Activated effector memory CD4-positive, alpha-beta T cell treated with anti-CD3 and anti-CD28 coated beads, Interleukin-2, amount 50 U/mL, for 16 hours (primary cell): ENCODE measurements around the gene NRF1.

Experiments used
- DNase-seq: peaks from one replicate; pipeline ENCODE4 v3.0.0-alpha.2; 2020

NRF1 gene

DNA sequence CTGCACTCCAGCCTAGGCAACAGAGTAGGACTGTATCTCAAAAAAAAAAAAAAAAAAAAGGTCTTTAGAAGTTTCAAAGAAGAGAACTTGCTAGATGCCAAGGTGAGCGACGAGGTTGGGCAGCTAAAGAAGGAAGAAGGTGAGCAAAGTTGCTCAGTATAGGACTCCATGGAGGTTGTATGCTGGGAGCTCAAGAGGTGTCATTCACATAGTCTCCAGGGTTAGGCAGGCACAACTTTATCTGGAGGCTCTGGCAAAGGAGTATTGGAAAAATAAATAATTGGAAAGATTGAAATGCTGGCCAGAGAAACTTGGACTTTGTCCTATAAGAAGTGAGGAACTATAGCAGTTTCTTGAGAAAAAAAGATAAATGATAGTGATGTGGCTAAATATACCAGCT is 74.5 kb downstream of the NRF1 start:
- no peak for DNase-seq

DNA sequence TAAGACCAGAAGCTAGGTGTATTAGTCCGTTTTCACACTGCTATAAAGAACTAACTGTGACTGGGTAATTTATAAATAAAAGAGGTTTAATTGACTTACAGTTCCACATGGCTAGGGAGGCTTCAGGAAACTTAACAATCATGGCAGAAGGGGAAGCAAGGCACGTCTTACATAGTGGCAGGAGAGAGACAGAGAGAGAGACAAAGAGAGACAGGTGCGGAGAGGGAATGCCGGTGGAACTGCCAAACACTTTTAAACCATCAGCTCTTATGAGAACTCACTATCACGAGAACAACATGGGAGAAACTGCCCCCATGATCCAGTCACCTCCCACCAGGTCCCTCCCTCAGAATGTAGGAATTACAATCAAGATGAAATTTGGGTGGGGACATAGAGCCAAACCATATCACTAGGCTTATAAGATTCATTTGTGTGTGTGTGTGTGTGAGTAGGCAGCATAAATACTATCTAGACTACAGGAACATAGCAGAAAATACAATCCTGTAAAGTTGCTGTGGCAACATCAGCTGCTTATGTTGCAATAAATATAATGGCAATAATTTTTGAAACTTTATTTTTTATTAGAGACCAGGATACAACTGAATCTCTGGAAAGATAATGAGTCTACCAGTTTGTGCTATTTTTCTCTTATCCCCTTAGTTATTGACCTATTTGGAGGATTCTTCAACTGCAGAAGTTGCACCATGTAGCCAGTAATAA is 77.1 kb downstream of the NRF1 start:
- DNase-seq, result no peak

DNA sequence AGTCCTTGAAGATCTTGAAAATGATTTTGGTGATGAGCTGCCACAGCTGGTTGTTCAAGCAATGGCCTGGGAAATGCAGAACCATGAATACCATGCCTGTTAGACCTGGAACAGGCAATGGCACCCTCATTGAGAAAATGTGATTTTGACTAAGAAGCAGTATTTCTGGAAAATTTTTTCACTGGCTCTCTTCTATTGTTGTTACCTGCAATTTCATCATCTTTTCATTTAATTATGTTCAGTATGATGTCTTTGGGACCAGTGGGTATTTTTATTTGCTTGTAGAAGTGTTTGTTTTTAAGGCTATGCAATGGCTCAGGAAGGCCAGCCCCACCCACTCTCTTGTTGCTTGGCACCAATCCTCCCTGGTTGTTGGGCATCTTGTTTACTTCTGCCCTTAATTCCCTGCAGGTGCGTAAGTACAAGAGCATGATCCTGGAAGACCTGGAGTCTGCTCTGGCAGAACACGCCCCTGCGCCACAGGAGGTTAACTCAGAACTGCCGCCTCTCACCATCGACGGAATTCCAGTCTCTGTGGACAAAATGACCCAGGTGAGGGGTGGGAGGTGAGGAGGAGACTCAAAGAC is 78.6 kb downstream of the NRF1 start:
- no peak for DNase-seq

DNA sequence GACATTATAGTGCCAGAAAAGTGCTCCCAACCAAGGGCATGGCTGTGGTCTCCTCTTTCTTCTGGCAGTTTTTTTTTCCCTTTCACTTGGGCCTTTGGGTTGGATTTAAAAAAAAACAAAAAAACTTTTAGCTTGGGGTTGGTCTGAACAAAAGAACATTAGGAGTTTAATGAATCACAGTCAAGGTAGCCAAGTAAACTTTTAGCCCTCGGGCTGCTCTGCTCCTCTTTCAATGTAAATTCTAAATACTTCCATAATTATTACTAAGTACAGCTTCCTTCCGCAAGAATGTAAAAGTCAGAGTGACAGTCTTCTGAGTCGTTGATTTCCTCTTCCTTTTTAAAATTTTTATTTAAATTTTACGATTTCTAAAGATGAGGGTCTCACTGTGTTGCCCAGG is 79.2 kb downstream of the NRF1 start:
- no peak for DNase-seq

DNA sequence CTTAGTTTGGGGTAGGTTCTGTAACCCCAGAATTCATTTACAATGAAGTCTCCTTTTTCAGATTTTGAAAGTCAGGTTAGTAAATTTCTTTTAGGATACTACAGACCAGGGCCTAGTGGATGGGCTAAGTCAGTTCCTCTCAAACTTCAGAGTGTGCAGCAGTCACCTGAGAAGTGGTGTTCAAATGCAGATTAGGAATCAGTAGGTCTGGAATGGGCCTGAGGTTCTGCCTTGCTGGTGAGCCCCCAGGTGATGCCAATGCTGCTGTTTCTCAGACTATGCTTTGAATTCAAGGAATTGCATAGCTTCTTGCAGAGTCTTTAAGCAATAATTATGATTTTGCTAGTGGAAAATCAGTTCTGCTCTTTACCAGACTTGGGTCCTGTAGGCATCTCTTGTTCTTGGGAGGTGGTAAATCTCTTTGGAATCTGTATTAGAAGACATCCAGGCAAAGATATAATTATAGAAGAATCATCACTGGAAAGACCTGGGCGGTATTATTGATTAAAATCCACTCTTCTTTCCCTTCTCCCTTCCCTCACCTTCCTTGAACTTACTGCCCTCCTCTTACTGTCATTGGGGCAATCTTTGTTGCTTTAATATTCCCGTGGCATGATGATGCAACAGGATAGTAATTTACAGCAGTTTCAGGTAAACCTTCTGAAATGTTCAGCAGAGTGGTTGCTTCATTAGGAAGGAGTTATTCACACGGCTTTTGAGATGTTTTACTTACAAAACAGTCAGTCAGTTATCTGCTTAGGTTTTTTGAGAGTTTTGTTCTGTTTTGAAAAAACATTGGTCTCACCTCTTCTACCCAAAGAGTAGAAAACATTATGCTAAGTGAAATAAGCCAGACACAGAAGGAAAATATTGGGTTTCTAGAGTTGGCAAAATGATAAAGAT is 87.2 kb downstream of the NRF1 start:
- DNase-seq, result no peak

DNA sequence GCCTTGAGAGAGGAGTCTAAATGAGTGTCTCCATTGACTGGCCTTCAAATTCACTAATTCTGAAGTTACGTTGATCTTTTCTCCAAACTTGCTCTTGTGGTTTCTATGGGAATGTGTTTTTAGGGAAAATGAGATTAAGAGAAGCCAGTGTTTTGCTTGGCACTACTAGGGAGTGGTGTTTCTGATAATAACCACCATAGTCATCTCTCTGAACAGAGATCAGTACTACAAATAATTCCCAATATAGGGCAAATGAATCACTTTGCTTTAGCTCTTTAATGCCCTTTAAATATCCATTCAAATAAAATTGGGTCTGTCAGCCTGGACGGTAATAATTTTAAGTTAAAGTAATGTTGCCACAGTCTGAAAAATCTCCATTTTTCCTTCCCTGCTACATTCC is 90.8 kb downstream of the NRF1 start:
- DNase-seq, result no peak

DNA sequence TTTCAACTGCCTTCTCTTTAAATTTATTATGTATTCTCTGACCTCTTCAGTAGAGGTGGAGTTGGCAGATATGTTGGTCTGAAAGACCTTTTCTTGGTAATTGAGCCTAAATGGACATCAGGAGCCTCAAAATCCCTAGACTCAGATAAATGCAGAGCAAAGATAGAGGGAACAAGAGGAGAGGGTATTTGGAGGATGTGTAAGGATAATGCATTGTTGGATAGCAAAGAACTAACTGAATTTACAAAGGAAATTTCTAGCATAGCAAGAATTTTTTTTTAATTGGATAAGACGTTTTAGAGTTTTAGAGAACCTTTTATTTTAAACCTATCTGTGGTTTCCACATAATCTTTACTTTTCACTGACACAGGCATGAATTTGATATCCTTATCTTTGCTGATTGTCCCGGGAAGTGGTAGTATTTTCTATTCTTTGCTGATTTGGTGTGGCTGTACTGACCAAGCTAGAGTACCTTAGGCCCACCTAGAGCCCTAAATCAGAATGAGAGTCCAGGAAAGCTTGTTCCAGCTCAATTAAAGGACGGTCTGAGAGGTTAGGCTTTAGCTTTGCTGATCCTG is 91.3 kb downstream of the NRF1 start:
- DNase-seq, result no peak

DNA sequence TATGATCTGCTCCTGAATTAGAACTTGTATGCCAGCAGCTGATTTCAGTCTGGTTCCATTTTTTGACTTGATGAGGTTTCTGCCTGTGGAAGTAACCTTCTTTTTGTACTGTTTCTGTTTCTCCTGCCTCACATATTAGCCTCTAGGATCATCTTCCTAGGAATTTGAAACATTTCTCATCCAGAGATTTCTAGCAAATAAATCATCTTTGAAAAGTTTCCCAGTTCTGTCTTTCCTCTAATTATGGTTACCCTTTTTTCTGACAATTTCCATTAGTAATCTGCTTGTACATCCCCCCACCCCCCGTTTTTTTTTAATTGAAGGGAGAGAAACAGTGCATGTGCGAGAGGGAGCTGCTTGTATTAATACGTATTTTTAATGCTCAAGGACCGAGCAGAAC is 92.2 kb downstream of the NRF1 start:
- no peak for DNase-seq

DNA sequence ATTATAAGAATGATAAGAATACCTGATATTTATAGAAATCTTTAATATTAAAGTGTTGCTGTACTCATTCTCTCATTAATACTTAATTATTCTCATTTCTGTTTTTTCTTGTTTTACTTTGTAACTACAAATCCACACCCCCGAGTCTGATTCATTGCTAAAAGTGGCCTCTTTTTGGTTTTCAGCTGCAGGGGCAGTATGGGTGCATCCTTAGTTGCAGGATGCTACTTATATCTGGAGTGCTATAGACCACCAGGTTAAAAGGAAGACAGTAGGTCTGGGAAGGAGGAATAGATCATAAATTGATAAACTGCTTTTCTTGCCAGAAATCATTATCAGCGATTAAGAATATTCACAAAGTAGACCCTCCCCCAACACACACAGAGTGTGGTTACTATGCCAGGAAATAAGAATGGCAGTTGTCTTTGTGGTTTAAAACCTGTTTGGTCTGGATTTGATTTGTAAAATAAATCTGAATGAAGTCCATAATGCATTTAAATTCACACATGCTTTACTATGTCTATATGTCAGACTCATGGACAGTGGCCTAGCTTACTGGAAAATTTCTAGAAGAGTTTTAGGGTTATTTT is 96.5 kb downstream of the NRF1 start:
- no peak for DNase-seq

DNA sequence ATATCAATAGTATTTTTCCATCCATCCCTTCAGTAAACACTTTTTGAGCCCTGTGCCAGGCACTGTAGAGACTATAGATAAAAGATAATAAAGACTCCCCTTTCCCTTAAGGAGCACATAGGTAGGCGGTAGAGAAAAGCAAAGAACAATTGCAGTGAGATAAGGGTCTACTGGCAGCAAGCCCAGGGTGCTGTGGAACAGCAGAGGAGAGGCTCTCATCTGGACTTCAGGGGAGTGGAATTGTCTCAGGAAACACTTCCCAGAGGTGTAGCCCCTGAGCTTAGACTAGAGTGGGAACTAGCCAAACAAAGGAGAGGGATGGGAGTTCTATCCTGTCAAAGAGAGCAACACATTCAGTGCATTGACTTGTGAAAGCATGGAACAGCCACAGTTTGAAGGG is 102.0 kb downstream of the NRF1 start:
- DNase-seq, result no peak

DNA sequence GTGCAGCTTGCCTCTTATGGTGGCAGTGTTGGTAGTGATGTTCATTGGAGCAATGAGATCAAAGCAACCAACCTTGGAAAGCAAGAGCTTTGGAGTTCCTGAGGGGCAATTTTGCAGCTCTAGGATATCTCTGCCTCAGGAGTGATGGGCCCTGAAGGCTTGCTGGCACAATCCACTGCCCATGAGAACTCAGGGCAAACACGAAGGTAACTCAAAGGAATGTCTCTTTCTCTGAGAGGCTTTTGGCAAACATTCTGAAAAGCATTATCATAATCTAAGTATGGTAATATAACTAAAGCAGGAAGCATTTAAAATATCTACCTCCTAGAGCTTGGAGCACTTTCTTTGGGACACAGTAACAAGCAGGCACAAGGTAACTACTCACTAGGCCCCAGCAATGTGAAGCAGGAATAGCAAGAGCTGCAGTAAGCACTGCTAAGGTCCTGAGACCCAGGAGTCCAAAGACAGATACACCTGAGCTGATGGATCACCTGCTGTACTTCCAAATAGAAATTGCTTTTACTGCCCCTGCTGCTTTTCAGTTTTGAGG is 103.1 kb downstream of the NRF1 start:
- DNase-seq, result no peak

DNA sequence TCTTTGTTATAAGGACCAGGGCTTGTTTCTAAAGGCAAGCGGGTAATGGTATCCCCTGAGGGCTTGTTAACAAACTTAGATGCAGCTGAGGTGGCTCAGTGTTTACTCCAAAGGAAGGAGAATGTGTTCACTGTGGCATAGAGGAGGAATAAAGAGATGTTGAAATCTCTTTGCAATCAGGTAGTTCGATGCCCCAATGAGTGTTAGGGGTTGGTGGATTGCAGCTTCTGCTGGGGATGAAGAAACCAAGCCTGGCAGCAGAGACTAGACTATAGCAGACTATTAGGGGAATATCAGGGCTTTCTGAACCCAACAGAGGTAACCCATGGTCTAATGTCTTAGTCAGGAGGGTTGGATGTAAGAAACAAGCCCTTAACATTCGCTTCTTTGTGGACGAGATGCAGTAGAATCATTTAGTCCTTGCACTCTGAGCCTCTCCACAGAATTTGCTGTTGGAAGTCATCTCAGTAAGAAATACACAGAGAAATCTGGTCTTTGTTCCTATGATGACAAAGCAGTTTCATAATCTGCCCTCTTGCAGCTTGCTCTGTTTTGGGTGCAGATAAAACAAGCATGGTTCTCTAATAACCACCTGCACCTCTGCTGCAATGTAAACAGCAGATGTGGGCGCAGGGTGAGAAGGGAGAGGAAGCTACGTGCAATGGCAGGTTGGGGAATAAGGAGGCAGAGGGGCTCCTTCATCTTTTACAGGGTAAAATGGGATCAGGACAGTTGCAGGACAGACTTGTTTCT is 108.6 kb downstream of the NRF1 start:
- DNase-seq, result no peak

DNA sequence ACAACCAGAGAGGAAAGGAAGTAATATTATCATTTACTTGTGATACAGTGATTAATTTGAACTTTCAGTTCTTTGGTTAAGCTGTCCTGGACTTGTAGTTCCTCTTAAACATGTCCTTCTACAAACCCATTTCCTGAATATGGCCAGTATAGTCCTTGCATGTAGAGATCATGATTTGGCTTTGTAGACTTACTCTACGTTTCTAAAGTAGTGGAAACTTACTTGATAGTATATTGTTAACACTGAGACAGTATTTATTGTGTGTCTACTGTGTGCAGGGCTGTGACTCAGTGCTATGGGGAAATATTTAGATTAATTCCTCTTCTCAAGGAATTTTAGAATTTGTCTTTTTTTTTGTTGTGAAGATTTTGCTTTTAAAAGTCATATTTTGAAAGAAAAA is 109.5 kb downstream of the NRF1 start:
- no peak for DNase-seq

DNA sequence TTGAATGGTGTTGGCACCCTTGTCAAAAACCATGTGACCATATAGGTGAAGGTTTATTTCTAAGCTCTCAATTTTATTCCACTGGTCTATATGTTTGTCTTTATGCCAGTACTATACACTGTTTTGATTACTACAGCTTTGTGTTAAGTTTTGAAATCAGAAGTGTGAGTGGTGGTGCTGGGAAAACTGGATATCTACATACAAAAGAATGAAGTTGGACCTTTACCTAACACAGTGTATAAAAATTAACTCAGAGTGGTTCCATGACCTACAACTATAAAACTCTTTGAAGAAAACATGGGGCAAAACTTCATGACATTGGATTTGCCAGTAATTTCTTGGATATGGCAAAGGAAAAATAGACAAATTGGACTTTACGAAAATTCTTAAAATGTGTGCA is 112.2 kb downstream of the NRF1 start:
- DNase-seq, result no peak

DNA sequence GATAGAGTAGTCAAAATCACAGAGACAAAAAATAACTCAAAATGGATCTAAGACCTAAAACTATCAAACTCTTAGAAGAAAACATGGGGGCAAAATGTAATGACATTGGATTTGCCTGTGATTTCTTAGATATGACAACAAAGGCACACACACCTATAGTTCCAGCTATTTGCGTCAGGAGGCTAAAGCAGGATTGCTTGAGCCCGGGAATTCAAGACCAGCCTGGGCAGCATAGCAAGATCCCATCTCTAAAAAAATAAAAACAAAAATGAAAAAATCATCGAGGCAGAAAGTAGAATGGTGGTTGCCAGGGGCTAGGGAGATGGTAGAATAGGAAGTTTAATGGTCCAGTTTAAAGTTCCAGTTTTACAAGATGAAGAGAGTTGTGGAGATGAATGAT is 113.3 kb downstream of the NRF1 start:
- DNase-seq, result no peak

DNA sequence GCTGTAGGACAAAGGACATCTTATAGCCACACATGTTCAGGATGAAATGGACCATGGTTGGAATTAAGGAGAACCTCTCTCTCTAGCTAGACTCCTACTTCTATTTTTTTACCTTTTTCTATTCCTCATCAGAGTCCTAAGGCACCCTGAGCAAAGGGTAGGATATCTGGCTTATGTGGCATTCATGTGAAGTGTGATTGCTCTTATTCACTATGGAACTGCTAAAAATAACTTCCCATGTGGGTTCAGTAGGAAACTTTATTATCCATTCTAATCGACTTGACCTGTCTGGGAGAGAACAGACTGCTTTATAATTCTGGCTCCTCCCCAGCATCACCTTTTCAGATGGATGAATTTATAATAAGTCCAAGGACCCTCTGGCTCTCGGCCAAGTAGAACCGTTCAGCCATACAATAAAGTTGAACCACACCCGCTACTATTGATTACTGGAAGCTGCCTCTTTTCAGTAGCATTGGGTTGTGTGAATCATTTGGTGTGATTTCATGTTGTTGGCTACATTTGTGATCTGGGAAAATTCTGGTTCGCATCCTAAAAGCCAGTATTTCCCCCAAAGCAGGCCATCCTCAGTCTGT is 117.5 kb downstream of the NRF1 start:
- DNase-seq, result no peak

DNA sequence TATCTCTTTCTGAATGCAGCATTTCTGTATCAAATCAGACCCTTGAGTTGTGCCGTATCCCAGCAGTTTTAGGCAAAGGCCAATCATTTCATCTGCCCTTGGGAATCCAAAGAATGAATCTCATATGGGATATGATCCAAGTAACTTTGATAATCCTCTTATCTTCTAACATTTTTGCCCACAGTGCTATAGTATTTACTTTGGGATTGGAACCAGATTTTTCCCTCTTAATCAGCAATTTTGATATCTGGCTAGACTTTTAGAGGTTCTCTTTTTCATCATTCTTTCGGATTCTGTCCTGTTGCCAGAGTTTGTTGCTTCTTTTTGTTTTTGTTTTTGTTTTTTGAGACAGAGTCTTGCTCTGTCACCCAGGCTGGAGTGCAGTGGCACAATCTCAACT is 118.0 kb downstream of the NRF1 start:
- DNase-seq, result no peak

DNA sequence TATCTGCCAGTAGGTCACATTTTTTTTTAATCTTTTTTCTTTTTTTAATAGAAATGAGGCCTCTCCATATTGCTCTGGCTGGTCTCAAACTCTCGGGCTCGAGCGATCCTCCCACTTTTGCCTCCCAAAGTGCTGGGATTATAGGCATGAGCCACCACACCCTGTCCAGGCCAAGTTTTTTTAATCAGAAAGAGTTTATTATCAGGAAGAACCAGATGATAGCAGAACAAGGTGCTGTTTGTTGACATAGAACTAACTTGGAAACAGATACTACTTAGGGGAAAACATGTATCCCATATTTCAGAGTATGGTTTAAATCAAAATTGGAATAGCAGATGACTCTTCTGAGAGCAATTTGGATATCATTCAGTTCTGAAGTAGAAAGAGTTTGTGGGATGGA is 118.6 kb downstream of the NRF1 start:
- DNase-seq, result no peak

DNA sequence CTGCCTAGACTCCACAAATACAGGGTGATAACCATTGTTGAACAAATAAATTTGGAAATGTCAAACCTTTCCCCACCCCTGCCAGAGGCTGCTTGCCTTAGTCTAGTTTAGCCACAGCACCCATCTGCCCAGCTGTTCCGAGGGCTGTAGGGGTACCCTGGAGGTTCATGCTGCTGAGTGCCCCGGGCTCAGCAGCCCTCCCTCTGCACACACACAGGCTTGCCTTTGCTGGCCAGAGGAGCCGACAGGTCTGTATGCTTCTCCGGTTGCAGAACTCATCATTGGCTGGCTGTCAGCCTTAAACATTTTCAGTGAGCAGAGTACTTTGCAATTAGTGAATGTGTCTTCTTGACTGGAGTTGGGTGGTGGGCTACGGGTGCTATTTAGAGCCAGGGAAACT is 122.9 kb downstream of the NRF1 start:
- DNase-seq, result no peak

DNA sequence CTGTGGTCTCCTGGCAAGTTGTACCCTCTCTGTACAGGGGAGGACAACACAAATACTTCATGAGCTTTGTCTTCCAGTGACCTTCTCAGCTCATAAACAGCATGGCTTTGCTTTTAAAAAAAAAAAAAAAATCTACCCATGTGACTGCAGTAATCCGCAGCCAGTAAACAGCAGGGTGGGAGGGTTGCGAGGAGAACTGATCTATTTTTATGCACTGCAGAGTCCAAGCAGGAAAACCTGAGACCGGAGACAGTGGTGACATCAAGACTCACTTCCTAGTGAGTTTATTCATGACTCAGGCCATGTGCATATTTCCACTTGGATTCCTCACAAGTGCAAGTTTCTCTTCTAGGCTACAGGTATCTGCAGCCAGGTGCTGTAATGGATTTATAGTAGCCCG is 127.9 kb downstream of the NRF1 start:
- no peak for DNase-seq

DNA sequence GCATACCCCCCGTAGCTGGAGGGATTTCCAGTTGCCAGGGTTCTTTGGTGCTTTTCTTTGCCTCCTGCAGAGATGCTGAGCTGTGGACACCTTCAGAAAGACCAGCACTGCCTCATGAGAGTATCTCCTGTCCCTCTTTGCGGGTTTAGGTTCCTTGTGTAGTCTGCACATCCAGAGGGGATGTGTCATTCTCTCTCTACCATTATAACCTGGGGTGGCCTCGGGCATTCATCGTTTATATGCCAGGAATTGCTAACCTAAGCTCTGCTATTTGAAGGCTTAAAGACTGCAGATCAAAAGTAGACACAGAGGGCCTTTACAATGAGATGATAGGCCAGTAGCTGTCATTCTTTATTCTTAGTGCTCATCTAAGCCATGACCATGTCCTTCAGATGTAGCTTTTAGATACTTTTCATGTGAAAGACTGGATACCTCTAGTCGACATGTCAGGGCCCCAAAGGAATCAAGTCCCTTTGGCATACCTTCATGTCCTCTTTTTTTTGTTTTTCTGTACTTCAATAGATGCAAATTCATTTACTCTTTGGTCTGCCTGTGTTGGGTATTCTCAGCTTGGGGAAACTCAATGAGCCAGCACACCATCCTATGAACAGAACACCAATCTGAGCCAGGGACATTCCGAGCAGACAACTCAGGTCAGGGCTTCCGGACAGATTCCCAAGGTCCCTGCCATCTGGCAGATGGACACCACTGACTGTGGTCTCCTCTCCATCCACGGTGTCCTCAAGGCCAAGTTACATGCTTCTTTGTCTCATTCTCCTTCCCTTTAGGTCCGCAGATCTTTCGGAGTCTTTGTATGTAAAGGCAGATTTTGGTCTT is 129.3 kb downstream of the NRF1 start:
- DNase-seq, result no peak
